Panc1 (cell line): ENCODE measurements around the gene ST6GALNAC6. TPM values are rescaled to one million over a fixed set of nuclear protein-coding genes. Genes with fewer than 3 reads are reported as not detected.

Experiments
- ATAC-seq: fragments of 200-7000 bp; cut with Tn5 transposase; 2 replicates; pipeline ENCODE4 v1.9.1; 2020; ENCODE audit warnings: mild to moderate bottlenecking, moderate library complexity
- BruUV-seq: library from RNA; stranded (reverse); fragments of 400-500 nt; replicated peaks from 2 replicates; lab custom pipeline; 2021; lab: Mats Ljungman, UMichigan
- CTCF ChIA-PET: fragments of 300-600 bp; sonication (Branson Sonifier 250); formaldehyde crosslinking; loops from one replicate; lab custom pipeline; 2022; ENCODE audit warnings: antibody characterized with exemption; lab: Charles Lee
- POLR2A ChIA-PET: fragments of 300-600 bp; sonication (Branson Sonifier 250); formaldehyde crosslinking; loops from one replicate; lab custom pipeline; 2022; ENCODE audit warnings: antibody characterized with exemption; lab: Charles Lee
- DNase-seq: peaks from one replicate; pipeline ENCODE4 v3.0.0-alpha.2; 2010; ENCODE audit warnings: low read depth, low spot score
- H3K27ac ChIP-seq: 2 replicates; pipeline ENCODE4 v1.5.1; 2011; ENCODE audit warnings: mild to moderate bottlenecking, low read length, inconsistent platforms
- H3K27me3 ChIP-seq: fragments of 200-500 bp; sonication (Bioruptor generic); 2 replicates; pipeline ENCODE4 v1.6.0; 2014; ENCODE audit warnings: low read length, inconsistent platforms; ENCODE audit not compliant: control insufficient read depth, insufficient read depth
- H3K36me3 ChIP-seq: fragments of 200-500 bp; sonication (Bioruptor generic); 2 replicates; pipeline ENCODE4 v1.5.1; 2014; ENCODE audit warnings: inconsistent platforms, mild to moderate bottlenecking, low read length, moderate library complexity; ENCODE audit not compliant: control insufficient read depth, insufficient read depth
- H3K4me1 ChIP-seq: 2 replicates; pipeline ENCODE4 v1.5.1; 2011; ENCODE audit warnings: inconsistent platforms, mild to moderate bottlenecking, low read length, moderate library complexity; ENCODE audit not compliant: control insufficient read depth, insufficient read depth
- H3K4me3 ChIP-seq, 2 experiments: 2 replicates each; pipeline ENCODE4 v1.5.1; 2011 to 2012; ENCODE audit warnings: low read depth in 2 of 2, low read length in 2 of 2, mild to moderate bottlenecking in 2 of 2, inconsistent platforms in 1 of 2, moderate library complexity in 1 of 2
- H3K9me3 ChIP-seq: fragments of 200-500 bp; sonication (Bioruptor generic); 2 replicates; pipeline ENCODE4 v1.5.1; 2014; ENCODE audit warnings: low read depth, mild to moderate bottlenecking, inconsistent platforms, low read length, moderate library complexity; ENCODE audit not compliant: control insufficient read depth, insufficient read depth
- CTCF ChIP-seq: fragments of 450-650 bp; IDR thresholded peaks from 2 replicates; pipeline ENCODE4 v1.5.1; 2017; ENCODE audit warnings: mild to moderate bottlenecking
- POLR2AphosphoS5 ChIP-seq: IDR thresholded peaks from 2 replicates; pipeline ENCODE4 v1.6.1; 2012; ENCODE audit warnings: mild to moderate bottlenecking, low read depth, low read length, moderate library complexity
- SIN3A ChIP-seq: IDR thresholded peaks from 2 replicates; pipeline ENCODE4 v1.6.1; 2012; ENCODE audit warnings: low read depth, mild to moderate bottlenecking, low read length, moderate library complexity, borderline replicate concordance; ENCODE audit not compliant: insufficient read depth
- TCF7L2 ChIP-seq: IDR thresholded peaks from 2 replicates; pipeline ENCODE4 v1.6.1; 2011; ENCODE audit warnings: mild to moderate bottlenecking, low read depth, low read length, inconsistent platforms
- in situ Hi-C: cut with HindIII; loops from 2 replicates; pipeline ENCODE4 v1.10.0; 2016; ENCODE audit warnings: low sequenced_read_pairs, low pct_unique_long_range_greater_than_20kb
- intact Hi-C: fragments of 100-400 bp; cut with micrococcal nuclease; formaldehyde crosslinking; loops from one replicate; pipeline ENCODE4 v1.10.0; 2022; ENCODE audit not compliant: unreplicated experiment
- total RNA-seq: library from RNA; stranded (reverse); gene quantifications from one replicate; pipeline ENCODE4 v1.2.1, GENCODE V29; 2021; ENCODE audit not compliant: unreplicated experiment
- TF ChIP-seq, protein P1 (sequence below), 2 experiments: IDR thresholded peaks; 2 replicates each; pipeline ENCODE4 v1.6.1; 2011 to 2012; ENCODE audit warnings: low read depth in 2 of 2, control low read depth in 1 of 2, low read length in 1 of 2, mild to moderate bottlenecking in 1 of 2, moderate library complexity in 1 of 2; ENCODE audit not compliant: insufficient read depth in 1 of 2

The ST6GALNAC6 gene
- total RNA-seq, 1 experiment from 2014 or later = 50.2 TPM

DNA sequence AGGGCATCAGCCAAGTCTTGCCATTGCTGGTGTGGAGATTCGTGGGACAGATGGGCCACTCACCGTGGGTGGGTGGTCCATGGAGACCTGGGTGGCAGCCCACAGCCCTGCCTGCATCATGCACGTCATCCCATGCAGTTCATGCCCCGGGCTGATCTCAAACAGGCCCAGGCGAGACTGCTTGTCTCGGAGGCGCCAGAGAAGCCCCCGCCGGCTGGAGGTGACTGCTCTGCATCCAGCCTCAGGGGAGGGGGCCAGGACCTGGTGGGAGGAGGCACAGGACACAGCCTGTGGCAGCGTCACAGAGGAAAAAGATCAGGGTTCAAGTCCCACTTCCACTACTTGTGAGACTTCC lies 30.2 kb upstream of the ST6GALNAC6 start:
- no peak overlapping the region for H3K27ac ChIP-seq
- POLR2A ChIA-PET = interaction anchor here (0.5 kb wide), 1 partner anchor 192 kb away, joined by 3 read pairs; no protein-coding TSS in a partner anchor
- no TSS peak for BruUV-seq
- H3K36me3 ChIP-seq = no peaks in the 10 kb centered on the region
- peaks cover 25% of the 10 kb centered on the region for H3K4me1 ChIP-seq
- H3K4me3 ChIP-seq = peak overlapping the region; percentile 50 to 62; a peak in 2 of 4 replicates
- ATAC-seq (no peak), DNase-seq (no peak)
- H3K27me3 ChIP-seq = no peaks in the 10 kb centered on the region
- in situ Hi-C loops (loop anchor here (25.0 kb wide), 1 partner anchor 158 kb away; no protein-coding TSS in a partner anchor), intact Hi-C loops (no loop called here)
- CTCF ChIA-PET = interaction anchor here (0.6 kb wide), 1 partner anchor 195 kb away, joined by 3 read pairs; no protein-coding TSS in a partner anchor
- TF ChIP-seq, protein P1, sequence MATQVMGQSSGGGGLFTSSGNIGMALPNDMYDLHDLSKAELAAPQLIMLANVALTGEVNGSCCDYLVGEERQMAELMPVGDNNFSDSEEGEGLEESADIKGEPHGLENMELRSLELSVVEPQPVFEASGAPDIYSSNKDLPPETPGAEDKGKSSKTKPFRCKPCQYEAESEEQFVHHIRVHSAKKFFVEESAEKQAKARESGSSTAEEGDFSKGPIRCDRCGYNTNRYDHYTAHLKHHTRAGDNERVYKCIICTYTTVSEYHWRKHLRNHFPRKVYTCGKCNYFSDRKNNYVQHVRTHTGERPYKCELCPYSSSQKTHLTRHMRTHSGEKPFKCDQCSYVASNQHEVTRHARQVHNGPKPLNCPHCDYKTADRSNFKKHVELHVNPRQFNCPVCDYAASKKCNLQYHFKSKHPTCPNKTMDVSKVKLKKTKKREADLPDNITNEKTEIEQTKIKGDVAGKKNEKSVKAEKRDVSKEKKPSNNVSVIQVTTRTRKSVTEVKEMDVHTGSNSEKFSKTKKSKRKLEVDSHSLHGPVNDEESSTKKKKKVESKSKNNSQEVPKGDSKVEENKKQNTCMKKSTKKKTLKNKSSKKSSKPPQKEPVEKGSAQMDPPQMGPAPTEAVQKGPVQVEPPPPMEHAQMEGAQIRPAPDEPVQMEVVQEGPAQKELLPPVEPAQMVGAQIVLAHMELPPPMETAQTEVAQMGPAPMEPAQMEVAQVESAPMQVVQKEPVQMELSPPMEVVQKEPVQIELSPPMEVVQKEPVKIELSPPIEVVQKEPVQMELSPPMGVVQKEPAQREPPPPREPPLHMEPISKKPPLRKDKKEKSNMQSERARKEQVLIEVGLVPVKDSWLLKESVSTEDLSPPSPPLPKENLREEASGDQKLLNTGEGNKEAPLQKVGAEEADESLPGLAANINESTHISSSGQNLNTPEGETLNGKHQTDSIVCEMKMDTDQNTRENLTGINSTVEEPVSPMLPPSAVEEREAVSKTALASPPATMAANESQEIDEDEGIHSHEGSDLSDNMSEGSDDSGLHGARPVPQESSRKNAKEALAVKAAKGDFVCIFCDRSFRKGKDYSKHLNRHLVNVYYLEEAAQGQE (IDR thresholded peaks at IDR 0.05; ENCODE audit: insufficient read depth in 1 of 2, low read depth in 2 of 2, low read length in 1 of 2) = no peak
- TF ChIP-seq CTCF = no peak
- H3K9me3 ChIP-seq = no peaks in the 10 kb centered on the region

GRCh38 chr9:127928676-127929624 lies 29.5 kb upstream of the ST6GALNAC6 start:
- Histone ChIP-seq H3K27ac (peak overlapping the region; percentile 44; the same call in 1 of the 2 replicates), H3K9me3 (no peaks in the 10 kb centered on the region), H3K4me1 (peaks cover 24% of the 10 kb centered on the region), H3K27me3 (no peaks in the 10 kb centered on the region), H3K4me3 (no peak overlapping the region), H3K36me3 (no peaks in the 10 kb centered on the region)
- BruUV-seq = no TSS peak
- in situ Hi-C loops = loop anchor here (25.0 kb wide), 1 partner anchor 158 kb away; no protein-coding TSS in a partner anchor
- ChIA-PET POLR2A (interaction anchor here (0.5 kb wide), 1 partner anchor 12 kb away, joined by 3 read pairs; the partner anchor contains the start of gene ST6GALNAC4), CTCF (interaction anchor here (0.6 kb wide), 2 partner anchors 181 to 196 kb away, joined by 3 read pairs; no protein-coding TSS in a partner anchor)
- TF ChIP-seq, protein P1 (IDR thresholded peaks at IDR 0.05; ENCODE audit: insufficient read depth in 1 of 2, low read depth in 2 of 2, low read length in 1 of 2) = no peak
- no peak for TF ChIP-seq CTCF
- TF ChIP-seq TCF7L2 = no peak
- no peak; the same call in 1 of the 2 replicates for TF ChIP-seq POLR2AphosphoS5
- no peak for TF ChIP-seq SIN3A
- ATAC-seq (no peak), DNase-seq (no peak)
- intact Hi-C loops = no loop called here
